GM19463 (cell line): ENCODE results near the gene CNTNAP2.

Source experiments
- ATAC-seq: cut with Tn5 transposase; IDR thresholded peaks from one replicate; pipeline ENCODE4 v1.9.1; 2021; ENCODE audit warnings: mild to moderate bottlenecking, moderate library complexity; ENCODE audit not compliant: unreplicated experiment

Gene CNTNAP2

GRCh38 chr7:148149730-148150129, 2033.1 kb downstream of the CNTNAP2 start:
- ATAC-seq = no peak

GRCh38 chr7:148151778-148152177, 2035.2 kb downstream of the CNTNAP2 start:
- ATAC-seq = no peak

- ATAC-seq = no peak
Measured at GRCh38 chr7:148153616-148154284, 2037.1 kb downstream of the CNTNAP2 start.

- ATAC-seq = no peak
Measured at GRCh38 chr7:148155000-148155399, 2038.4 kb downstream of the CNTNAP2 start.

- ATAC-seq = no peak
Measured at GRCh38 chr7:148155826-148156225, 2039.2 kb downstream of the CNTNAP2 start.

- ATAC-seq = no peak
Measured at GRCh38 chr7:148156233-148156632, 2039.6 kb downstream of the CNTNAP2 start.

GRCh38 chr7:148159331-148159730, 2042.7 kb downstream of the CNTNAP2 start:
- no peak for ATAC-seq

GRCh38 chr7:148161776-148162175, 2045.2 kb downstream of the CNTNAP2 start:
- no peak for ATAC-seq

- no peak for ATAC-seq
Measured at GRCh38 chr7:148162808-148163207, 2046.2 kb downstream of the CNTNAP2 start.

- no peak for ATAC-seq
Measured at GRCh38 chr7:148163246-148163645, 2046.6 kb downstream of the CNTNAP2 start.

- ATAC-seq = no peak
Measured at GRCh38 chr7:148172920-148173319, 2056.3 kb downstream of the CNTNAP2 start.

GRCh38 chr7:148173369-148173768, 2056.8 kb downstream of the CNTNAP2 start:
- ATAC-seq = no peak

- no peak for ATAC-seq
Measured at GRCh38 chr7:148174376-148174775, 2057.8 kb downstream of the CNTNAP2 start.

GRCh38 chr7:148175512-148175911, 2058.9 kb downstream of the CNTNAP2 start:
- no peak for ATAC-seq

- ATAC-seq = no peak
Measured at GRCh38 chr7:148177972-148178371, 2061.4 kb downstream of the CNTNAP2 start.

GRCh38 chr7:148180075-148180474, 2063.5 kb downstream of the CNTNAP2 start:
- no peak for ATAC-seq

GRCh38 chr7:148182264-148182663, 2065.7 kb downstream of the CNTNAP2 start:
- no peak for ATAC-seq

GRCh38 chr7:148185041-148185440, 2068.4 kb downstream of the CNTNAP2 start:
- no peak for ATAC-seq

GRCh38 chr7:148187471-148187870, 2070.9 kb downstream of the CNTNAP2 start:
- no peak for ATAC-seq

GRCh38 chr7:148191391-148192065, 2074.9 kb downstream of the CNTNAP2 start:
- ATAC-seq = no peak

GRCh38 chr7:148192491-148192890, 2075.9 kb downstream of the CNTNAP2 start:
- ATAC-seq = no peak

- ATAC-seq = no peak
Measured at GRCh38 chr7:148201992-148202391, 2085.4 kb downstream of the CNTNAP2 start.
